Eye (tissue), 1 donor: ENCODE measurements around the gene PPP2R3A.
"Not testable (repeated sequence)": the region's sequence is repeated elsewhere in the genome, so short reads cannot be mapped to it uniquely, and the experiment has no call there.

Experiments used
- DNase-seq: peaks from one replicate; pipeline ENCODE4 v3.0.0-alpha.2; 2015

Gene PPP2R3A

GRCh38 chr3:136023264-136023978 is 57.9 kb downstream of the PPP2R3A start:
- no peak for DNase-seq

- no peak for DNase-seq
These were observed 70.8 kb downstream of the PPP2R3A start for GRCh38 chr3:136036306-136036705.

- DNase-seq: no peak
These were observed 73.1 kb downstream of the PPP2R3A start for GRCh38 chr3:136038668-136039067.

GRCh38 chr3:136042608-136043221 is 77.2 kb downstream of the PPP2R3A start:
- peak; percentile 79 for DNase-seq

GRCh38 chr3:136044980-136045745 is 79.6 kb downstream of the PPP2R3A start:
- DNase-seq: no peak

- DNase-seq: no peak
These were observed 82.5 kb downstream of the PPP2R3A start for GRCh38 chr3:136048068-136048467.

DNA sequence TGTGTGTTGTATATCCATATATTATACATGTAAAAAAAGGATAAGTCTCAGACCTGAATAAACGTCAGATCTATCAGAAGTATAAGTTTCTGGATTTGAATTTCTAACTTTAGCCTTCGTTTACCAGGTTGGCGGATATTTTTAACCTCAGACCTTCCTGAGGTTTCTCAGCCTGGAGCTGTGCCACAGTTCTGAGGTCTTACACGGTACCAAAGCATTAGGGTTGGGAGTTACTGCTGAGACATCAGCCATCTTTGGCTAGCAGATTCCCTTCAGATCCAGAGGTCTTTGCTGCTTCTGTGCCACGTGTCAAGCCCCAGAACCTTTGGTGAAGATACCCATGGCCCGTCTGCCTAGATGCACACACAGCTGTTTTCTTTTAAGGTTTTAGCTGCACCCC is 84.7 kb downstream of the PPP2R3A start:
- no peak for DNase-seq

DNA sequence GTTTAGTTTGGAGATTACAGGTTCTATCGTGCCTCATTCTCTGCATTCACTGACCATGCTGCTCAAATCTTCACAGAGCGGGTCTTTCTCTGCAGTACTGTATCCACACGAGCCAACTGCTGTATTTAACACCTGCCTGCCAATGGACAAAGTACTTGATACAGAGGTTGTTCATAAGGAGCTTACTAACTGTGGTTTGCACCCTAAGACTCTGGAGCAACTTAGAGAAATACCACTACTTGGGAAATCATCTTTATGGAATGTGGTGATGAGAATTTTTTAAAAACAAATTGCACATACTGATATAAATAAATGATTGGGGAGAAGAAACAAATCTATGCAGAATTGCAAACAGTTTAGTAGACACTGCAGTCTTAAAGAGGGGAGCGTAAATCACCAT is 90.0 kb downstream of the PPP2R3A start:
- no peak for DNase-seq

DNA sequence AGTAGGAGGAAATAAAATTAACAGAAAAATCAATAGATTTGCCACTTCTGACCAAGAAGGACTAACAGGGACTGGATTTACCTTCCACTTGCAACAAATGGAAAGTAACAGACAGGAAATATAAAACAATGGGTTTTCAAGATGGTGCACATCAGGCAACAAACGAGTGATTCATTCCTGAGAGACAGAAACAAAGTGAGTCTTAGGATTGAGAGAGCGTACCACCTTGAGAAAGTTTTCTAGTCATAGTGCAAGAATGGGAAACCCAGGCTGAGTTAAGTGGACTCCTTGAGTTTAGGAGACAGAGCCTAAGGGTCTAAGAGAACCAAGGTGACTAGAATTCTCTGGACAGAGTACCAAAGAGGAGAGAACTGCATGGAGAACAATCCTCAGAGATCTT is 101.7 kb downstream of the PPP2R3A start:
- no peak for DNase-seq

DNA sequence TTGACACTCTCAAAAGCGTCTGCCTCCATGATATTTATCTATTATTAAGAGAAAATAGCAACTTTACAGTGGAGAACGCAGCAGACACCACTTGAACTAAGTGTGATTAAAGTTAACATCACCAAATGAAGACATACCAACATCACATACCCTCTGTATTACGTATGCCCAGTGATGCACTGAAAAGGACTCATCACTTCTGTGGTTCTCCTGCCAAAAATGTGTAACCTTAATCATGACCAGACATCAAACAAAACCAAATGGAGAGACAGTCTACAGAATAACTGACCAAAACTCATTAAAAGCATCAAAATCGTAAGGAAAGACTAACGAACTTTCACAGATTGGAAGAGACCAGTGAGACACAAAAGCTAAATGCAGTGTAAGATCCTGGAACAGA is 103.2 kb downstream of the PPP2R3A start:
- no peak for DNase-seq

- DNase-seq: no peak
These were observed 104.4 kb downstream of the PPP2R3A start for GRCh38 chr3:136069933-136070332.

DNA sequence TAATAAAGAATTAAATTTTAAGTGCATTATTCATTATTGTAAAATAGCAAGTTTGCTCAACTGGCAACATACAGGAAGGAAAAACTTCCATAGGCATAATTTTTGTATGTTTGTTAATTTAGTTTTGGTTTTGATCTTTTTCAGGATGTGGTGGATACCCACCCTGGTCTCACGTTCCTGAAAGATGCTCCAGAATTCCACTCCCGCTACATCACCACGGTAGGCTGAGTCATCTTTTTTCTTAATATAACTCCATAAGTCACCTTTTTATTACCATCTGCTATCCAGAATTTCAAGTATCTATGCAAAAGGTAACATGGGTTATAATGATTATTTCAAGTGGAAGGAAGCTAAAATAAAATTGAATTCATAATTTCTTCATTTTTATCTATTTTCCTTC is 104.8 kb downstream of the PPP2R3A start:
- no peak for DNase-seq

- DNase-seq: peak; percentile 22
These were observed 105.7 kb downstream of the PPP2R3A start for GRCh38 chr3:136070953-136071949.

DNA sequence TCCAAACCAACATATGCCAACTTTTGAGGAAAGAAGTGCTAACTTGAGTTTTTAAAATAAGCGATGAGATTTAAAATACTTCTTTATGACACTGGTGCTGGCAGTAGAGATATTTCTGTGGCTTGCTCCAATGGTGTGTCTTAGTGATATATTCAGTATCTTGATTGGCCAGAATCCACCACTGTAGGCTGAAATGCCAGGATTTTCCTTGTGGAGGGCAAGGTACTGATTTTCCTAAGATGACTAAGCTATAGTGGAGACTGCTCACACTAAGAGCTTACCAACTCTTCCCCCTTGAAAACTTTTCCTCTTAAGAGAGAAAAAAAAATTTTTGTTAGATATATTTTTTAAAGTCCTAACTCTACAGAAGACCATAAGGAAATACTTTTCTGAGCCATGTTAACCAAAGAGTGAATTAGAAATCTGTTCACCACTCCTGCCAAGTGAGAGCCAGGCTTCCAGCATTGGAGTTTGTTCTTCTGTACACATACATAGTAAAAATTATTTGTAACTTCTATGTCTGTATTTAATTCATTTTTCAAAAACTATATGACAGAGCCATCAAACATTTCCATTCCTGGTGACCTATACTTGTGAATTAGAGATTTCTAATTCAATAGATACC is 109.1 kb downstream of the PPP2R3A start:
- no peak for DNase-seq

- DNase-seq: peak; percentile 94
These were observed 109.8 kb downstream of the PPP2R3A start for GRCh38 chr3:136075218-136075808.

DNA sequence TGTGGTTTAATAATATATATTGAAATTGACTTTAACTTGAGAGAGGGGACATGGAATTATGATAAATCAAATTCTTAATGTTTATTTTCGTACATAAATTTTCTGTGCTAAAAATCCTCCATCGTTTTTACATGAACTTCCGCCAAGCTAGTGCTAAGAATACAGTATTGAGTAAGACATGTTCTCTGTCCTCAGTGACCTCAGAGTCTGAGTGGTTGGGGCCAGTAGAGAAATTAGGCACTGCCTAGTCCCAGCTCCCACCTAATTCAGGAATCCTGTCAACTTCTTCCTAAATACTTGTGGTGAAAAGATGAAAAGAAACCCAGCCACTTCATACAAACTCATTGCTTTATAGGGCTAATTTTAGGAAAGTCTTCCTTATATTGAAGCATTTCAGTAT is 110.3 kb downstream of the PPP2R3A start:
- no peak for DNase-seq

DNA sequence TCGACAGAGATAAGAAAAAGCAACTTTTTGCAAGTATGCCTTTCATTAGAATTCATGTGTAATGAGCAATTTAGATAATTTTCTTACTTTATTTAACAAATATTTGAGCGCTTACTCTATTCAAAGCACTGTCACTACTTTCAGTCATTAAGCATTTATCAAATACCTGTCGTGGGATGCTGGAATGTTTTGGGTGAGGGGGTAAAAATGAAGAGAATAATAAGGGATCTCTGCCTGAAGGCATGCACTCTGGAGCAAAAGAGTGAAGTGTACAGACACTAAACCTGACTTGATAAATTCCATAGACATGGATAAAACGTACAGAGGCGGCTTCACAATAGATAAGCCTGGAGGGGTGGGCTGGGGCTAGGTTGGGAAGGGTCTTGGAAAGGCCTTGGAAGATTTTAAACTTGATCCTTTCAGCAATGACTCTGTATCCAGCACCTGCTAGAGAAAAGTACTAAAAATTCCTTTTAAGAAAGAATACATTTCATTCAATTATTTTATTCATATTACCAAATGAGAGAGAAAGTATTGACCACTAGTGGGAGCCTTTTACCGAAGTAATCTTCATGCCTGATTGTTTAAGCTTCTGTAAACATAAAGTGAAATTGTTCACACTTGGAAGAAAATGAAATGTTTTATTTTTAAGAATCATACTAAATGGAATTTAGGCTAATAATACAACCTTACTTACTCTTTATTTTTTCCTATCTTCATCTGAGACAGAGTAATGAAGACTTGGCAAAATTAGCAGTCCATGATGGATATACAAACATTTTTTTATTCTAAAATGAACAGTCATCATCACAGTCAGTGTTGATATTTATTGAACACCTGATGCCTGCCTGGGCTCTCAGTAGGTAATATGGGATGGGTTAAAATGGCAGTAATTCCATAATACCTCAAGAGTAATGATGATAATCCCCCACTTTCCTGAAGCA is 113.2 kb downstream of the PPP2R3A start:
- peak; percentile 38 for DNase-seq

DNA sequence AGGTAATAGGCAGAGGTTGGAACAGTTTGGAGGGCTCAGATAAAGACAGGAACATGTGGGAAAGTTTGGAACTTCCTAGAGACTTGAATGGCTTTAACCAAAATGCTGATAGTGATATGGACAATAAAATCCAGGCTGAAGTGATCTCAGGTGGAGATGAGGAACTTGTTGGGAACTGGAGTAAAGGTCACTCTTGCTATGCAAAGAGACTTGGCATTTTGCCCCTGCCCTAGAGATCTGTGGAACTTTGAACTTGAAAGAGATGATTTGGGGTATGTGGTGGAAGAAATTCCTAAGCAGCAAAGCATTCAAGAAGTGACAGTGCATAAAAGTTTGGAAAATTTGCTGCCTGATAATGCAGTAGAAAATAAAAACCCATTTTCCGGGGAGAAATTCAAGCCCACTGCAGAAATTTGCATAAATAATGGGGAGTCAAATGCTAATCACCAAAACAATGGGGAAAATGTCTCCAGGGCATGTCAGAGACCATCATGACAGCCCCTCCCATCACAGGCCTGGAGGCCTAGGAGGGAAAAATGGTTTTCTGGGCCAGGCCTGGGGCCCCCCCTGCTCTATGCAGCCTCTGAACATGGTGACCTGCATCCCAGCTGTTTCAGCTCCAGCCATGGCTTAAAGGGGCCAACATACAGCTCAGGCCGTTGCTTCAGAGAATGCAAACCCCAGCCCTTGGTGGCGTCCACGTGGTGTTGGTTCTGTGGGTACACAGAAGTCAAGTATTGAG is 118.3 kb downstream of the PPP2R3A start:
- DNase-seq: not testable (repeated sequence)

- DNase-seq: not testable (repeated sequence)
These were observed 119.5 kb downstream of the PPP2R3A start for GRCh38 chr3:136085067-136085466.

DNA sequence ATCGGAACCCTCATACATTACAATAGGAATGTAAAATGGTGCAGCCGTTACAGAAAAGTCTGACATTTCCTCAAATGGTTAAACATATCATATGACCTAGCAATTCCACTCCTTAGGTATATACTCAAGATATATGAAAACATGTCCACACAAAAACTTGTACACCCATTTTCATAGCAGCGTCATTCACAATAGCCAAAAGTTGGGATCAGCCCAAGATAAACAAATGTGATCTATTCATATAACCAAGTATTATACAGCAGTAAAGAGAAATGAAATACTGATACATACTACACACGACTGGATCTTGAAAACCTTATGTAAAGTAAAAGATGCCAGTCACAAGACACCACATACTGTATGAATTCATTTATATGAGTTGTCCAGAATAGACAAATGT is 128.2 kb downstream of the PPP2R3A start:
- DNase-seq: no peak
